Stimulated activated CD8-positive, alpha-beta memory T cell treated with anti-CD3 and anti-CD28 coated beads, Interleukin-4, amount 100 ng/mL, for 4 hours (primary cell): ENCODE results near the gene KLHL6.
"Not testable (repeated sequence)": the region's sequence is repeated elsewhere in the genome, so short reads cannot be mapped to it uniquely, and the experiment has no call there.

Experiments
- DNase-seq, 2 donors: peaks; one replicate each; pipeline ENCODE4 v3.0.0-alpha.2; 2020; ENCODE audit warnings: low read depth in 2 of 2, low spot score in 1 of 2

The KLHL6 gene

GRCh38 chr3:183532620-183533411 lies 22.7 kb downstream of the KLHL6 start:
- DNase-seq = no peak

GRCh38 chr3:183529717-183530116 lies 25.8 kb downstream of the KLHL6 start:
- no peak for DNase-seq

GRCh38 chr3:183529185-183529584 lies 26.3 kb downstream of the KLHL6 start:
- no peak for DNase-seq

GRCh38 chr3:183528758-183529157 lies 26.7 kb downstream of the KLHL6 start:
- DNase-seq = not testable (repeated sequence)

GRCh38 chr3:183527428-183528379 lies 27.8 kb downstream of the KLHL6 start:
- DNase-seq = no peak

GRCh38 chr3:183526838-183527427 lies 28.6 kb downstream of the KLHL6 start:
- DNase-seq = no peak

GRCh38 chr3:183524476-183524875 lies 31.0 kb downstream of the KLHL6 start:
- no peak for DNase-seq

- DNase-seq = not testable (repeated sequence)
Measured at GRCh38 chr3:183520741-183521556, 34.6 kb downstream of the KLHL6 start.

GRCh38 chr3:183520295-183520694 lies 35.2 kb downstream of the KLHL6 start:
- DNase-seq = not testable (repeated sequence)

- no peak for DNase-seq
Measured at GRCh38 chr3:183519891-183520290, 35.6 kb downstream of the KLHL6 start.

- DNase-seq = no peak
Measured at GRCh38 chr3:183518491-183519251, 36.8 kb downstream of the KLHL6 start.

GRCh38 chr3:183517607-183518006 lies 37.9 kb downstream of the KLHL6 start:
- no peak for DNase-seq

- peak; percentile 15 to 34 for DNase-seq
Measured at GRCh38 chr3:183515968-183516851, 39.3 kb downstream of the KLHL6 start.

- no peak for DNase-seq
Measured at GRCh38 chr3:183514021-183514420, 41.5 kb downstream of the KLHL6 start.

- DNase-seq = peak in 1 of 2 donors; percentile 28
Measured at GRCh38 chr3:183513046-183513706, 42.3 kb downstream of the KLHL6 start.

GRCh38 chr3:183511286-183512131 lies 44.0 kb downstream of the KLHL6 start:
- not testable (repeated sequence) for DNase-seq

- no peak for DNase-seq
Measured at GRCh38 chr3:183508821-183509220, 46.7 kb downstream of the KLHL6 start.

- DNase-seq = no peak
Measured at GRCh38 chr3:183507551-183507950, 48.0 kb downstream of the KLHL6 start.
